Fibroblast of the aortic adventitia (primary cell): ENCODE measurements around the gene DTHD1. TPM values are rescaled to one million over a fixed set of nuclear protein-coding genes. Genes with fewer than 3 reads are reported as not detected.

ENCODE experiments used
- DNase-seq: peaks from one replicate; pipeline ENCODE4 v3.0.0-alpha.2; 2010; ENCODE audit warnings: low read depth
- H3K4me3 ChIP-seq: 2 replicates; pipeline ENCODE4 v1.5.1; 2011; ENCODE audit warnings: low read depth, mild to moderate bottlenecking, control low read depth, low read length, moderate library complexity
- total RNA-seq: library from RNA; depleted of rRNA; stranded (reverse); fragments of >200 nt; gene quantifications from 2 replicates; pipeline ENCODE4 v1.2.3, GENCODE V29; 2012; ENCODE audit warnings: low replicate concordance
- TF ChIP-seq, protein P1 (sequence below): IDR thresholded peaks from 2 replicates; pipeline ENCODE4 v1.5.1; 2011; ENCODE audit warnings: mild to moderate bottlenecking, low read length, control low read depth, inconsistent platforms; ENCODE audit not compliant: insufficient read depth

DTHD1 gene
- total RNA-seq, 1 donor: not detected

- DNase-seq: no peak
- H3K4me3 ChIP-seq: no peak overlapping the region
- TF ChIP-seq, protein P1, sequence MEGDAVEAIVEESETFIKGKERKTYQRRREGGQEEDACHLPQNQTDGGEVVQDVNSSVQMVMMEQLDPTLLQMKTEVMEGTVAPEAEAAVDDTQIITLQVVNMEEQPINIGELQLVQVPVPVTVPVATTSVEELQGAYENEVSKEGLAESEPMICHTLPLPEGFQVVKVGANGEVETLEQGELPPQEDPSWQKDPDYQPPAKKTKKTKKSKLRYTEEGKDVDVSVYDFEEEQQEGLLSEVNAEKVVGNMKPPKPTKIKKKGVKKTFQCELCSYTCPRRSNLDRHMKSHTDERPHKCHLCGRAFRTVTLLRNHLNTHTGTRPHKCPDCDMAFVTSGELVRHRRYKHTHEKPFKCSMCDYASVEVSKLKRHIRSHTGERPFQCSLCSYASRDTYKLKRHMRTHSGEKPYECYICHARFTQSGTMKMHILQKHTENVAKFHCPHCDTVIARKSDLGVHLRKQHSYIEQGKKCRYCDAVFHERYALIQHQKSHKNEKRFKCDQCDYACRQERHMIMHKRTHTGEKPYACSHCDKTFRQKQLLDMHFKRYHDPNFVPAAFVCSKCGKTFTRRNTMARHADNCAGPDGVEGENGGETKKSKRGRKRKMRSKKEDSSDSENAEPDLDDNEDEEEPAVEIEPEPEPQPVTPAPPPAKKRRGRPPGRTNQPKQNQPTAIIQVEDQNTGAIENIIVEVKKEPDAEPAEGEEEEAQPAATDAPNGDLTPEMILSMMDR: no peak
Observed at GRCh38 chr4:36269533-36270173, 11.8 kb upstream of the DTHD1 start.

- no peak overlapping the region for H3K4me3 ChIP-seq
- no peak for DNase-seq
Observed at GRCh38 chr4:36273276-36273675, 8.1 kb upstream of the DTHD1 start.

DNA sequence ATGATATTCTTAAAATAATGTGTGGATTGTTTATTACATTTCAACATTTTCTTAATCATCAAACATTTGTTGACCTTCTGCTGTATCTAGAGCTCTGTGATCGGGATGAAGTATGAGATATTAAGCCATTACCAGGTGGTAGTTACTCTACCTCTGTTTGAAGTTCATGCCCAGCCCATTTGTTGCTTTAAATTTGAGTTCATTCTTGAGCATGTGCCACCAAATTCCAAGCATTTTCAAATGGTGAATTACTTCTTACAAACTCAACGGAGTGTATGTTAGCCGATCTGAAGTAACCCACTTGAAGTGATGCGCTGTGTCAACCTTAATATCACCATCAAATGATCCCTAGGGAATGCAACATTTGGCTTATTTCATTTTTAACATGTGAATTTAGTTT, 7.3 kb upstream of the DTHD1 start:
- DNase-seq: no peak
- TF ChIP-seq, protein P1: no peak
- H3K4me3 ChIP-seq: no peak overlapping the region

More at GRCh38 chr4:36273276-36273675, 8.1 kb upstream of the DTHD1 start:
- TF ChIP-seq, protein P1: no peak

DNA sequence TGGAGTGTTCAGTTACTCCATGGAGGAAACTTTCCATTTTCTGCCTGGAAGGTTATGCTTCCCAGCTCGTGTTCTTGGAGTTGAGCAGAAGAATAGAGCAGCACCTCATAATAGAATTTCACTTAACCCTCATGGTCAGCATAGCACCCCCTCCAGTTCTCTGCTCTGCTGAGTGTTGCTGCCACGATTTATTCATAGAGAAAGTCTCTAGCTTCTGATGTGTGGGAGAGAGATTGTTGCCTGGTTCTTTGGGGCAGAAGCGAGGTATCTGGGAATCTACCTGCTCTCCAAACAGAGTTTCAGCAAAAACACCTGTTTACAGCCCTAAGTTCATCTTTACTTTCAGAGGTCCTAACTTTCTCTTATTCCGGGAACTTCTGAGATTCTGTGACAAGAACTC, 3.9 kb upstream of the DTHD1 start:
- H3K4me3 ChIP-seq: no peak overlapping the region
- no peak for DNase-seq
- TF ChIP-seq, protein P1: no peak

DNA sequence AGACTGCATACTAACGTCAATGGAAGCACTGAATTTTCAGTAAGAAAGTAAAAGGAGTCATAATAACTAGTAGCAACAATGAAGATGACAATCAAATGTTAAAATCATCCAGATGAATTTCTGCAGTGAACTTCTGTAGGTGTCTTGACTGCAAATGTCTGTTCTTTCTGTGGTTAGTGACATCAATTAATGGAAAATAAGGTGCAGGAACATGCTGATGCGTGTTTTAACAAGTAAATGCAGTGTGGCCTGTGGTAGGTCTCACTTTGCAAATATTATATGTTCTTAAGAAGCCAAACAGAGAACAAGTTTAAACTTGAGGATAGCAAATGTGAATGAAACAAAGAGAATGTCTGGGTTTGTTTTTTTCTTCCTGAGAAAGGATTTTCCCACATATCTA, 2.6 kb upstream of the DTHD1 start:
- DNase-seq: no peak
- TF ChIP-seq, protein P1: no peak

DNA sequence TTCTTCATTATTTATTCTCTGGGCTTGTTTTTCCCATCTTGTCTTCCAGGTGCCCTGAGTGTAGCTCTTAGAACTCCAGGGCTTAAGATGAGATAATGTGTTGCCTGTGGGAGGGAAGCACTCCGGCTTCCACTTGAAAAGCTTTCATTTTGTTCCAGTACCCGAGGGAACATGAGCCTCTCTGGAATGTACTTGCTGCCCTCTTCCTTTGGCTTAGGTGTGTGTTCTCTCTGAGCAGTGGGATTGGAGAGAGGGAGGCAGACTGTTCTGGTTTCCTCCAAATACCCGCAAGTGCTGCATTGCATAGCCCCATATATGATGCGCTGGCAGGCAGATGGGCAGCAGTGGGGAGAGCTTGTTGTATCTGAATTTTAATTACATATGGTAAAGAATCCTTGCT, 861 bp upstream of the DTHD1 start:
- TF ChIP-seq, protein P1: no peak
- DNase-seq: no peak
- H3K4me3 ChIP-seq: no peak overlapping the region

More for the DNA sequence above, 2.6 kb upstream of the DTHD1 start:
- no peak overlapping the region for H3K4me3 ChIP-seq
